Aorta (tissue), 5 donors: ENCODE data around the gene FUT6. TPM values are rescaled to one million over a fixed set of nuclear protein-coding genes. Genes with fewer than 3 reads are reported as not detected.
"Not testable (repeated sequence)": the region's sequence is repeated elsewhere in the genome, so short reads cannot be mapped to it uniquely, and the experiment has no call there.

ENCODE experiments used
- ATAC-seq: fragments of 200-7000 bp; cut with Tn5 transposase; one replicate; pipeline ENCODE4 v1.9.1; 2022; ENCODE audit warnings: moderate library complexity; ENCODE audit not compliant: low FRiP score
- DNase-seq, 2 donors: peaks; one replicate each; pipeline ENCODE4 v3.0.0-alpha.2; 2020
- H3K27ac ChIP-seq, 2 donors: one replicate each; pipeline ENCODE4 v1.5.1; 2013; ENCODE audit warnings: low read length in 2 of 2, mild to moderate bottlenecking in 2 of 2, moderate library complexity in 2 of 2, control low read depth in 1 of 2, inconsistent platforms in 1 of 2, low read depth in 1 of 2
- H3K27me3 ChIP-seq, 2 donors: one replicate each; pipeline ENCODE4 v1.6.1; 2013; ENCODE audit warnings: control low read depth in 1 of 2, low read length in 1 of 2, mild to moderate bottlenecking in 1 of 2, moderate library complexity in 1 of 2; ENCODE audit not compliant: insufficient read depth in 2 of 2, control insufficient read depth in 1 of 2
- H3K36me3 ChIP-seq, 2 donors: one replicate each; pipeline ENCODE4 v1.6.1; 2013; ENCODE audit warnings: control low read depth in 1 of 2, low read length in 1 of 2, mild to moderate bottlenecking in 1 of 2; ENCODE audit not compliant: insufficient read depth in 2 of 2, control insufficient read depth in 1 of 2
- H3K4me1 ChIP-seq, 2 donors: one replicate each; pipeline ENCODE4 v1.6.1; 2013; ENCODE audit warnings: low read length in 2 of 2, control low read depth in 1 of 2, mild to moderate bottlenecking in 1 of 2, moderate library complexity in 1 of 2; ENCODE audit not compliant: insufficient read depth in 2 of 2, control insufficient read depth in 1 of 2
- H3K4me3 ChIP-seq, 2 donors: one replicate each; pipeline ENCODE4 v1.5.1; 2013; ENCODE audit warnings: low read length in 2 of 2, control low read depth in 1 of 2, mild to moderate bottlenecking in 1 of 2
- H3K9me3 ChIP-seq: one replicate; pipeline ENCODE4 v1.6.1; 2013; ENCODE audit warnings: mild to moderate bottlenecking, low read length; ENCODE audit not compliant: control insufficient read depth
- WGBS, 2 donors: extraction: QIAGEN DNeasy Blood & Tissue Kit; methylation state at CpG; one replicate each; pipeline ENCODE4 v1.1.7; 2013; 5-methylcytosine and 5-hydroxymethylcytosine counted together
- intact Hi-C, 2 donors: fragments of 100-400 bp; cut with DNase I; formaldehyde crosslinking; loops; one replicate each; pipeline versions ENCODE4 v1.14.2 to v1.15.0; 2022
- polyA plus RNA-seq, 2 donors: library from polyadenylated mRNA; stranded (reverse); fragments of 200-250 nt; gene quantifications; one replicate each; pipeline ENCODE4 v1.2.3, GENCODE V29; 2013
- total RNA-seq, 2 donors: library from RNA; stranded (reverse); fragmentation: NEBNext Ultra II Directional; extraction: Animal tissue kit (Norgen Biotek cat#: 25700); gene quantifications; one replicate each; pipeline ENCODE4 v1.2.1, GENCODE V29; 2021
- donor health status: healthy with polysubstance abuse.
- donor health status: Bipolar disorder and iron deficiency.
- donor health status: DM: no; HTN: no; CAD: no.
- donor health status: DM: no; HTN: no; CAD: no.
- donor health status: DM: yes; HTN: yes; CAD: no.

Gene FUT6
- total and polyA plus RNA-seq, 4 donors, result 0.05 to 3.9 TPM; not detected in 2

DNA sequence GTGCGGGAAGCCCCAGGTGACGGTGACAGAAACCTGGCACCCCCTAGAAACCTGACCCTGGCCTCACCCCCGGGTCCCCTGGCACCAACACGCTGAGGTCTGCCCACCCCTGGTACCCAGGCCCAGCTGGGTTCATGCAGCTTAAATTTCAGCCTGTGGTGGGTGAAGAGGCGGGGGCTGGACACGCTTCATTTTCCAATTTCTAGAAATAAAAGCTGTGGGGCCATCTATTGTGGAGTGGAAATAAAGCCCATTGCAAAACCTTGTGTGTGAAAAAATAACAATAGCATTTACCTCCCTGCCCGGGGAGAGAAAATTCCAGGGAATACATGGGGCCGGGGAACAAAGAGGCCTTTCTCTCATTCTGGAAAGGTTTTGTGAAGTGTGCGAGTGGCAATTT is 38.4 kb upstream of the FUT6 start:
- no peaks in the 10 kb centered on the region for H3K36me3 ChIP-seq
- ATAC-seq, result no peak
- H3K27ac ChIP-seq, result no peak overlapping the region
- H3K4me3 ChIP-seq, result no peak overlapping the region
- H3K9me3 ChIP-seq, result no peaks in the 10 kb centered on the region
- H3K27me3 ChIP-seq, result no peaks in the 10 kb centered on the region
- 80 to 81% methylated on average over 9 of the region's 9 CpGs for WGBS, 2 donors
- no peaks in the 10 kb centered on the region for H3K4me1 ChIP-seq
- no peak for DNase-seq
- intact Hi-C loops, result no loop called here

GRCh38 chr19:5877427-5877826 is 37.9 kb upstream of the FUT6 start:
- H3K4me1 ChIP-seq, result no peaks in the 10 kb centered on the region
- no peaks in the 10 kb centered on the region for H3K36me3 ChIP-seq
- no peaks in the 10 kb centered on the region for H3K9me3 ChIP-seq
- H3K4me3 ChIP-seq, result no peak overlapping the region
- intact Hi-C loops, result no loop called here
- H3K27me3 ChIP-seq, result no peaks in the 10 kb centered on the region
- ATAC-seq (no peak), DNase-seq (no peak)
- no peak overlapping the region for H3K27ac ChIP-seq
- WGBS, 2 donors, result 83 to 88% methylated on average over 8 of the region's 8 CpGs

- DNase-seq, H3K27me3 ChIP-seq, ATAC-seq, H3K36me3 ChIP-seq, H3K4me3 ChIP-seq, intact Hi-C loops, H3K27ac ChIP-seq, H3K9me3 ChIP-seq, H3K4me1 ChIP-seq: not testable (repeated sequence)
- 86 to 88% methylated on average over 7 of the region's 7 CpGs for WGBS, 2 donors
These were observed 35.0 kb upstream of the FUT6 start for GRCh38 chr19:5874496-5874895.

- H3K27me3 ChIP-seq, result no peaks in the 10 kb centered on the region
- intact Hi-C loops, result no loop called here
- no peak overlapping the region for H3K27ac ChIP-seq
- no peaks in the 10 kb centered on the region for H3K36me3 ChIP-seq
- H3K4me3 ChIP-seq, result no peak overlapping the region
- 89% methylated on average over 12 of the region's 12 CpGs for WGBS, 2 donors
- no peak for ATAC-seq
- H3K4me1 ChIP-seq, result no peaks in the 10 kb centered on the region
- no peaks in the 10 kb centered on the region for H3K9me3 ChIP-seq
- no peak for DNase-seq
These were observed 34.2 kb upstream of the FUT6 start for GRCh38 chr19:5873617-5874199.

GRCh38 chr19:5870986-5871394 is 31.5 kb upstream of the FUT6 start:
- no peak overlapping the region for H3K27ac ChIP-seq

GRCh38 chr19:5867201-5868136 is 28.0 kb upstream of the FUT6 start:
- Histone ChIP-seq H3K27ac (no peak overlapping the region), H3K27me3 (no peaks in the 10 kb centered on the region), H3K4me1 (no peaks in the 10 kb centered on the region), H3K9me3 (no peaks in the 10 kb centered on the region), H3K4me3 (no peak overlapping the region), H3K36me3 (no peaks in the 10 kb centered on the region)
- DNase-seq (no peak), ATAC-seq (no peak)
- WGBS, 2 donors, result 84 to 86% methylated on average over 29 to 31 of the region's 31 CpGs
- intact Hi-C loops, result no loop called here

More at GRCh38 chr19:5870986-5871394, 31.5 kb upstream of the FUT6 start:
- intact Hi-C loops, result no loop called here
- 71 to 76% methylated on average over 12 of the region's 12 CpGs for WGBS, 2 donors
- no peaks in the 10 kb centered on the region for H3K9me3 ChIP-seq
- DNase-seq, result no peak
- H3K4me1 ChIP-seq, result no peaks in the 10 kb centered on the region
- H3K36me3 ChIP-seq, result no peaks in the 10 kb centered on the region
- no peaks in the 10 kb centered on the region for H3K27me3 ChIP-seq
- no peak for ATAC-seq
- H3K4me3 ChIP-seq, result no peak overlapping the region

- intact Hi-C loops, result no loop called here
- H3K27ac ChIP-seq, result no peak overlapping the region
- ATAC-seq (no peak), DNase-seq (no peak)
- WGBS, 2 donors, result 84 to 90% methylated on average over 11 of the region's 11 CpGs
- H3K9me3 ChIP-seq, result no peaks in the 10 kb centered on the region
- no peaks in the 10 kb centered on the region for H3K27me3 ChIP-seq
- H3K4me1 ChIP-seq, result no peaks in the 10 kb centered on the region
- no peak overlapping the region for H3K4me3 ChIP-seq
- no peaks in the 10 kb centered on the region for H3K36me3 ChIP-seq
These were observed 26.3 kb upstream of the FUT6 start for GRCh38 chr19:5865772-5866171.

DNA sequence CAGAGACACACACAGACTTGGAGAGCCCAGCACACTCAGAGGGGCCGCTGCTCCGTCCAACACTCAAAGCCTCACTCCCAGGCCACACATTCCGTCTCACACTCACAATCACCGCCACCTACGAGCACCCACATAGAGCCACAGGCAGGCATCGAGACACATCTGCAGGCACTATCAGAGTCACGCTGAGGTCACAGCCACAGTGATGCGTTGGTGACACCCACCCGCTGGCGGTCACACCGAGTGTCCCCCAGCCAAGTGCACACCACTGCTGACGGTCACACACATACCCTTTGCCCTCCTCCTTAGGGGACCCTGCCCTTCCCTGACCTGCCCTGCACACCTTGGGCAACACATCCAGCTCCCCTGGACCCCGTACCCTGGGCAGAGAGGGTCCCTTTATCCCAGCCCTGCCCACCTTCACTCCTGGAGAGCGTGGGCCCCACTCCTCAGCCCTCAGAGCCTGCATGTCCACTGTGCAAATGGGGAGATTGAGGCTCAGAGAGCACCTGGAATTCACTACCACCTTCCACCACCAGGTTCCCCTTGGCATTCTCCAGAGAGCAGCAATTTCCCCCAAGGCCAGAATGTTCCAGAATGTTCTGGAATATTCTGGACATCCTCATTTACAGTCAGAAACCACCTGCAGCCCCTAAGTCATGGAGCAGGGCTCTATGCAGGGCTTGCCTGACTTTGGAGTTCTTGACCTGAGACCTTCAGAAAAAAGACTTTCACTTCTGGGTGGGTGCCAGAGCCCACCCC is 25.4 kb upstream of the FUT6 start:
- WGBS, 2 donors, result 82 to 87% methylated on average over 14 of the region's 14 CpGs
- ATAC-seq (no peak), DNase-seq (no peak)
- Histone ChIP-seq H3K4me3 (no peak overlapping the region), H3K36me3 (no peaks in the 10 kb centered on the region), H3K4me1 (no peaks in the 10 kb centered on the region), H3K27ac (no peak overlapping the region), H3K9me3 (no peaks in the 10 kb centered on the region), H3K27me3 (no peaks in the 10 kb centered on the region)
- intact Hi-C loops, result no loop called here
